GM18505 (cell line): ENCODE results near the gene ERGIC1.

Source experiments
- ATAC-seq: cut with Tn5 transposase; IDR thresholded peaks from one replicate; pipeline ENCODE4 v1.9.1; 2021; ENCODE audit not compliant: unreplicated experiment
- POLR2A ChIP-seq: IDR thresholded peaks from 4 replicates; pipeline ENCODE4 v1.6.1; 2011; ENCODE audit warnings: borderline replicate concordance; ENCODE audit not compliant: insufficient read depth, insufficient read length; ENCODE audit errors: extremely low read depth

Gene ERGIC1

GRCh38 chr5:172931001-172931536 lies 97.0 kb downstream of the ERGIC1 start:
- ATAC-seq, result no peak
- TF ChIP-seq POLR2A, result no peak

GRCh38 chr5:172932313-172933017 lies 98.4 kb downstream of the ERGIC1 start:
- no peak for TF ChIP-seq POLR2A
- ATAC-seq, result peak; percentile 50

DNA sequence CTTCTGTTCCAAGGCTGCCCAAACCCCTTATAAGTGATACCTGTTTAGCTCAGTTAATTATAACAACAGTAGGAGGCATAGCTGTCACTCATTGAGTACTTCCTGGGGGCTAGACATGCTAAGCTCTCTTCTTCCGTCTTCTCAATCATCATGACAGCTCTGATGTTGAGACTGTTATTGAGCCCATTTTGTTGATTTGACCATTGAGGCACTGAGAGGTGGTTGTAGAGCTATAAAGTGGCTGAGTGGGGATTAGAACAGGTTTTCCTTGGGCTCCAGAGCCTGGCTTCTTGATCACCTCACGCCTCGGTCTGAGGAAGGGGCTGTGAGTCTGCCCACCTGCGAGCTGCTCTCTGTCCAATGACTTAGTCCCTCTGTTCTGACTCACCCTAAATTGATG lies 99.2 kb downstream of the ERGIC1 start:
- no peak for TF ChIP-seq POLR2A
- no peak for ATAC-seq

- ATAC-seq, result no peak
- no peak for TF ChIP-seq POLR2A
Observed at GRCh38 chr5:172935096-172935495, 101.0 kb downstream of the ERGIC1 start.

GRCh38 chr5:172936401-172936800 lies 102.3 kb downstream of the ERGIC1 start:
- ATAC-seq, result no peak
- no peak for TF ChIP-seq POLR2A

DNA sequence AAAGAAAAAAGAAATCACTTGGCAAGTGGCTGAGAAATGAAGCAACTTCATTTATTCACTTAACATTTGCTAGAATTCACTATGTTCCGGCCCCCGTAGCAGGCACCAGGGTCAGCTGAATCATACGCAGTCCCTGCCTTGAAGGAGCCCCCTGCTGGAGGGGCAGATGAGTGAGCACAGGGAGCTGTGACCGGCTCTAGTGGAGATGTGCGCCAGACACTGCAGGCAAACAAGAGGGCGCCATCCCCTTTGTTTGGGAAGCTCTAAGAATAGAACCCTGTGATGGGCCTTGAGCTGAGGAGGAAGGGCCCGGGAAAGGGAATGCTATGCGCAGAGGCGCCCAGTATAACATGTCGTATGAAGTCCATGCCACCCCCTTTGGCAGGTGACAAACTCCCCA lies 105.0 kb downstream of the ERGIC1 start:
- no peak for ATAC-seq
- TF ChIP-seq POLR2A, result no peak

- TF ChIP-seq POLR2A, result no peak
- ATAC-seq, result no peak
Observed at GRCh38 chr5:172939611-172940267, 105.7 kb downstream of the ERGIC1 start.

- no peak for ATAC-seq
- no peak for TF ChIP-seq POLR2A
Observed at GRCh38 chr5:172940268-172941066, 106.4 kb downstream of the ERGIC1 start.

GRCh38 chr5:172941067-172941516 lies 107.0 kb downstream of the ERGIC1 start:
- TF ChIP-seq POLR2A, result no peak
- ATAC-seq, result no peak

DNA sequence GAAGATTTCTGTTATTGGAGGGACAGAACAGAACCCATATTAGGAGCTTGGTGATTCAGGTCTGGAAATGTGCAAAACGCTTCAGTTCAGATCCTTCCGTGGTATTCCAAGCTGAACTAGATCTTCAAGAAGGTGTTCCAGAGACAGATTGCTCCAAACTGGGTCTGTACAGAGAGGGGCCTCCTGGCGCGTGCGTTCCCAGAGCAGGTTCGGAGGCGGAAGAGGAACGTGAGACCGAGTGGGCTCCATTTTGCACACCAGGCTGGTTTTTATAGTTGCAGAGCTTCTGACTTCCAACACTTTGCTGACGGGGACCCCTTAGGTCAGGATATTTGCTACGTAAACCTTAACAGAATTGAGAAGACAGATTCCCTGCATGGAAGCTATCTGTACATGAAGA lies 108.5 kb downstream of the ERGIC1 start:
- no peak for ATAC-seq
- no peak for TF ChIP-seq POLR2A

DNA sequence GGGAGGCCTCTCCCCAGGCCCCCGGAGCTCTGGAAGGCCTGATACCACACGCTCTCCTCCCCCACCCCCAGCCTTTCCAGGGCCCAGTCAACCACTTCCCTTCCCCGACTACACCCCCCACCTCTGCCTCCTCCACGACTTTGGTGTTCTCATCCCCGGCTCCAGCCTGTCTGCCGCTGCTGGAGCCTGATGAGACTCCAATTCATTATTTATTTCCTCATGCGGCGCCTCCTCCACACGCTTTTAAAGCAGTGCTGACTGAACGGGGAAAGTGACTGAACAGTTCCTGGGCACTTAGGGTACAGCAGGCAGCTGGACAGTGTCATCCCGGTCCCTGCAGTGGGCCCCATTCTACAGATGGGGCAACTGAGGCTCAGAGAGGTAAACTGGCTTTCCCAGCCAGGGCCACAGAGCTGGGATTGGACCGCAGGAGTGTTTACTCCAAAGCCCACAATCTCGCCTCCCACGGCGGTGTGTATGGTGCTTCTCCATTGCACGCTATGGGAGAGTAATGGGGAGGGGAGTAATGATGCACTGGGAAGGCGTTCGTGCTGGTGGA lies 109.3 kb downstream of the ERGIC1 start:
- no peak for ATAC-seq

DNA sequence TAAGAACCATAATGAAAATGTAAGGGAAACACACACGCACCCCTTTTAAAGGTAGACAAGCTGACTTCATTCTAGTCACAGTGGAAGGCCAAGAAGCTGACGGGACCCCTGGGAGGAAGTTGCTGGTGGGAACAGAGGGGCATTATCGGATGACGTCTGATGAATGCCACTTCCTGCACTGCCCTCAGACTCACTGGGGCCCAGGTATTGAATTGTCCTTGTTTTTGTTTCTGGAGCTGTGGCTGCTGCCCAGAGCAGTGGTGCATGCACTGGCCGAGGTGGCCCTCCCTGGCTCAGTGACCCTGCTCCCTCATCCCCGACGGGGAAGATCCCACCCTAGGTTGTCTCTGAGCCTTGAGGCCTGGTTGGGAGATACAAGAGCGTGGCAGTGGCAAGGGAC lies 109.9 kb downstream of the ERGIC1 start:
- ATAC-seq, result no peak
- no peak for TF ChIP-seq POLR2A

More for the DNA sequence above, 109.3 kb downstream of the ERGIC1 start:
- no peak for TF ChIP-seq POLR2A

GRCh38 chr5:172944741-172945140 lies 110.7 kb downstream of the ERGIC1 start:
- no peak for ATAC-seq
- TF ChIP-seq POLR2A, result no peak
